ENCODE measurements around the gene PRKCH.

DNA sequence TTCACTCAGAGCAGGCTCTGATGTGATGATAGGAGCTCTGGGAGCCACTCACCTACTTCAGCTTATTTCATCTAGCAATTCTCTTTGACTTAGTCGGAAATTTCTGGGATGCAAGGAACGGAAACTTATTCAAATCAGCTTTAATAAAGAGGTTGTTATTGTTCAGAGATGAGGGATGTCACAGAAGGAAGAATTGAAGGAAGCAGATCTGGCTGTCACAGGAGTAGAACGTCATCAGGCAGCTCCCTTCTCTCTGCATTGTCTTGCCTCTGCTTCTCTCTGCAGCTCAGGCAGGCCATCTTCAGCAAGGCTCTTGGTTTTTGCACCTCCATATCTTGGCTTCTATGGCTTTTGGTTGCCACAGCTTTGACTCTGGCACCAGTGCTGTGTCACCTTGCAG is 32.7 kb upstream of the PRKCH start:
- TF ChIP-seq, protein P1, sequence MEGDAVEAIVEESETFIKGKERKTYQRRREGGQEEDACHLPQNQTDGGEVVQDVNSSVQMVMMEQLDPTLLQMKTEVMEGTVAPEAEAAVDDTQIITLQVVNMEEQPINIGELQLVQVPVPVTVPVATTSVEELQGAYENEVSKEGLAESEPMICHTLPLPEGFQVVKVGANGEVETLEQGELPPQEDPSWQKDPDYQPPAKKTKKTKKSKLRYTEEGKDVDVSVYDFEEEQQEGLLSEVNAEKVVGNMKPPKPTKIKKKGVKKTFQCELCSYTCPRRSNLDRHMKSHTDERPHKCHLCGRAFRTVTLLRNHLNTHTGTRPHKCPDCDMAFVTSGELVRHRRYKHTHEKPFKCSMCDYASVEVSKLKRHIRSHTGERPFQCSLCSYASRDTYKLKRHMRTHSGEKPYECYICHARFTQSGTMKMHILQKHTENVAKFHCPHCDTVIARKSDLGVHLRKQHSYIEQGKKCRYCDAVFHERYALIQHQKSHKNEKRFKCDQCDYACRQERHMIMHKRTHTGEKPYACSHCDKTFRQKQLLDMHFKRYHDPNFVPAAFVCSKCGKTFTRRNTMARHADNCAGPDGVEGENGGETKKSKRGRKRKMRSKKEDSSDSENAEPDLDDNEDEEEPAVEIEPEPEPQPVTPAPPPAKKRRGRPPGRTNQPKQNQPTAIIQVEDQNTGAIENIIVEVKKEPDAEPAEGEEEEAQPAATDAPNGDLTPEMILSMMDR (IDR thresholded peaks at IDR 0.05; ENCODE audit: low read depth, low read length) = no peak
- no peak for TF ChIP-seq EZH2phosphoT487 (IDR thresholded peaks at IDR 0.05; ENCODE audit: low read depth)
